Left ventricle myocardium inferior (tissue), 1 donor: ENCODE results near the gene TMEM38A. TPM values are rescaled to one million over a fixed set of nuclear protein-coding genes. Genes with fewer than 3 reads are reported as not detected.

Experiments
- DNase-seq: peaks from one replicate; pipeline ENCODE4 v3.0.0-alpha.2; 2020
- H3K27ac ChIP-seq: fragments of 200-600 bp; replicated peaks from 2 replicates; pipeline ENCODE4 v1.8.0; 2021
- H3K27me3 ChIP-seq: fragments of 200-600 bp; 2 replicates; pipeline ENCODE4 v1.8.0; 2021; ENCODE audit warnings: low read depth
- H3K36me3 ChIP-seq: fragments of 200-600 bp; 2 replicates; pipeline ENCODE4 v1.8.0; 2021
- H3K4me1 ChIP-seq: fragments of 200-600 bp; 2 replicates; pipeline ENCODE4 v1.8.0; 2021
- H3K4me3 ChIP-seq: fragments of 200-600 bp; 2 replicates; pipeline ENCODE4 v1.8.0; 2021; ENCODE audit warnings: mild to moderate bottlenecking, moderate library complexity
- H3K9me3 ChIP-seq: fragments of 200-600 bp; replicated peaks from 2 replicates; pipeline ENCODE4 v1.8.0; 2021
- CTCF ChIP-seq: fragments of 200-600 bp; IDR thresholded peaks from 2 replicates; pipeline ENCODE4 v1.8.0; 2021; ENCODE audit warnings: antibody characterized with exemption, mild to moderate bottlenecking, borderline replicate concordance
- intact Hi-C: fragments of 100-400 bp; cut with micrococcal nuclease; formaldehyde crosslinking; loops from one replicate; pipeline ENCODE4 v1.11.0; 2022
- total RNA-seq: library from RNA; stranded (reverse); fragmentation: NEBNext Ultra II Directional; extraction: Animal tissue kit (Norgen Biotek cat#: 25700); gene quantifications from one replicate; pipeline ENCODE4 v1.2.1, GENCODE V29; 2021
- donor health status: DM: no; HTN: yes; CAD: no; lungs with severe emphysema.

Gene TMEM38A
- total RNA-seq, 1 donor from 2014 or later: 44.6 TPM

DNA sequence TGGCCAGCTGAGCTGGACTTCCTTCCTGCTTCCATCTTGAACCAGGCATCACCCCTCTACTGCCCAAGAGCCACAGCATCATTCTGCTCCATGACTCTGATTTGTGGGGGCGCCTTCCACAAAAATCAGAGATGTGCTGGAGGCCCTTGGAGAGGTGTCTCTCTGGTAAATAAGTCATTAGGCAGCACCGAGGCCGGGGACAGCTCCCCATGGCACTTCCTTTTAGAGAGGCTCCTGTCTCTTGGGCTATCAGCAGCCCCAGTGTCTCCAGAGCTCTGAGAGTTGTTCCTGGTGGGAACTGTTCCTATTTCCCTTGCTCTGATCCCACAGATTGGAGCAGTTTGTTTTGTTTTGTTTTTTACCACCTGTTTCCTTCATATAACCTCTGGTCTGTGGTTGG is 78.6 kb downstream of the TMEM38A start:
- no peaks in the 10 kb centered on the region for H3K27me3 ChIP-seq
- DNase-seq: no peak
- TF ChIP-seq CTCF: no peak
- intact Hi-C loops: no loop called here
- no peaks in the 10 kb centered on the region for H3K4me1 ChIP-seq
- peaks cover 4% of the 10 kb centered on the region for H3K9me3 ChIP-seq
- no peaks in the 10 kb centered on the region for H3K36me3 ChIP-seq
- H3K4me3 ChIP-seq: no peak overlapping the region
- H3K27ac ChIP-seq: no peak overlapping the region

Other genes starting within 250 kb of the TMEM38A start
- 68.1 TPM for gene EPS15L1, start 189.2 kb upstream of the TMEM38A start, total RNA-seq
- gene CALR3, start 165.0 kb upstream of the TMEM38A start, total RNA-seq: not detected
- 2.9 TPM for gene C19orf44, start 164.7 kb upstream of the TMEM38A start, total RNA-seq
- gene CHERP, start 118.7 kb upstream of the TMEM38A start, total RNA-seq: 19.3 TPM
- gene SLC35E1, start 88.7 kb upstream of the TMEM38A start, total RNA-seq: 26.8 TPM
- gene MED26, start 32.9 kb upstream of the TMEM38A start, total RNA-seq: 4.0 TPM
- gene SMIM7, start 995 bp upstream of the TMEM38A start, total RNA-seq: 30.8 TPM
- not detected for gene NWD1, start 58.7 kb downstream of the TMEM38A start, total RNA-seq
- gene SIN3B, start 168.3 kb downstream of the TMEM38A start, total RNA-seq: 24.4 TPM
- 1.1 TPM for gene F2RL3, start 227.9 kb downstream of the TMEM38A start, total RNA-seq